ENCODE results near the gene SCNN1A. TPM values are rescaled to one million over a fixed set of nuclear protein-coding genes. Genes with fewer than 3 reads are reported as not detected.

Gene SCNN1A
- total and polyA plus RNA-seq, 2 donors: 5.7 to 10.4 TPM

DNA sequence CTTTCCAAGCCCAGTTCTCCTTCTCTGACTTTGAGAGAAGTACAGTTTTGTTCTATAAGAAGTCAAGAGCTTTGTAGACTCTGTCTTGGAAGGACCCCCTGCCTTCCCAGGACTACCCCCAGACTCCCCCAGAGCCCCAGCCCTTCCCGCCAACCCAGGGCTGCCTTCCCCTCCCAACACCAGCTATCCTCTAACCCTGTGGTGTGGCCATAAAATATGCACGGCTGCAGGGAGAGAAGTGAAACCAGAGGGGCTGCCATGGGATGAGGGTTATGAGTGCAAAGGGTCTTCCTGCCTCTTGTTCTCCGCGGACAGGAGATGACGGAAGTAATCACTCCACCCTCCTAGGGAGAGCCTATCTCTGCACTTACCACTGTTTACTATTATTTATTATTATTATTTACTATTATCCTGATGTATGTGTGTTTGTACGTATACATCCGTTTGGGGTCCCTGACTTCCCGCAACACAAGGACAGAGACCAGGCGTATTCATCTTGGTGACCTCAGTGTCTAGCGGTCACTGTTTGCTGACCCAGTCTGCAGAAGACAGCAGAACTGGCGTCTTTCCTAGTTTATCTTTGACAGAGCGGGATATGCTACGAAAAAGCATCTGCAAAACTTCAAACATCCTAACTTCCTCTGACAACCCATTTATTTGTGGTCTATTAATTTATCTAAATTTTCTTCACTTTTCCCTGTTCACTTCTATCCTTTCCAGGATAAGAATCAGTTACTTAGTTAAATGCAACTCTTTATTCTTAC lies 3.5 kb upstream of the SCNN1A start:
- H3K27ac ChIP-seq (ENCODE audit: low read depth): no peak overlapping the region
- 39% methylated on average over 13 of the region's 13 CpGs for WGBS
- DNase-seq (ENCODE audit: extremely low spot score): no peak
- no peaks in the 10 kb centered on the region for H3K36me3 ChIP-seq (ENCODE audit: insufficient read depth)
- H3K4me1 ChIP-seq (ENCODE audit: insufficient read depth): peaks cover 4% of the 10 kb centered on the region
- no peak overlapping the region for H3K4me3 ChIP-seq (ENCODE audit: low read depth, low read length)

DNA sequence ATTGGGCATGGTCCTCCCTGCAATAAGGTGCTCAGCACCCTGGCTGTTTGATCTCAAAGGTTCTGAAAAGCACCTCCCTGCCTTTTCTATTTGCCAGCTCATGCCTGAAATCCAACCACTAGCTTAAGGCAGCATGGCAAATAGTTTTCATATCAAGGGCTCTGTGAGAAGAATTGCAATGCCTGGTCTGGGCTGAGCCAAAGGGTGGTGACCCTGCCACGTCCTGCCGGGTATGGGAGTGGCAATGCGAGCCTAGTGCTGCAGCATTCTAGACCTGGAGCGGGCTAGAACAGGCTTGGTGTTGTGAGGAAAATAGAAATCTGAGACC lies 2.3 kb upstream of the SCNN1A start:
- peak overlapping the region; percentile 83 for H3K27ac ChIP-seq (ENCODE audit: low read depth)
- H3K36me3 ChIP-seq (ENCODE audit: insufficient read depth): no peaks in the 10 kb centered on the region
- peaks cover 2% of the 10 kb centered on the region for H3K4me1 ChIP-seq (ENCODE audit: insufficient read depth)
- WGBS: 72% methylated on average over 4 of the region's 4 CpGs
- DNase-seq (ENCODE audit: extremely low spot score): no peak
- H3K4me3 ChIP-seq (ENCODE audit: low read depth, low read length): no peak overlapping the region

- 73% methylated on average over 10 of the region's 10 CpGs for WGBS
- Histone ChIP-seq H3K36me3 (ENCODE audit: insufficient read depth) (no peaks in the 10 kb centered on the region), H3K4me3 (ENCODE audit: low read depth, low read length) (no peak overlapping the region), H3K27ac (ENCODE audit: low read depth) (peak overlapping the region; percentile 83), H3K4me1 (ENCODE audit: insufficient read depth) (peaks cover 2% of the 10 kb centered on the region)
- DNase-seq (ENCODE audit: extremely low spot score): no peak
Observed at GRCh38 chr12:6376870-6377666, 1.7 kb upstream of the SCNN1A start.

GRCh38 chr12:6376079-6376869 lies 911 bp upstream of the SCNN1A start:
- Histone ChIP-seq H3K36me3 (ENCODE audit: insufficient read depth) (no peaks in the 10 kb centered on the region), H3K4me1 (ENCODE audit: insufficient read depth) (peaks cover 2% of the 10 kb centered on the region), H3K4me3 (ENCODE audit: low read depth, low read length) (no peak overlapping the region), H3K27ac (ENCODE audit: low read depth) (peak overlapping the region; percentile 83)
- 44% methylated on average over 19 of the region's 19 CpGs for WGBS
- DNase-seq (ENCODE audit: extremely low spot score): no peak

DNA sequence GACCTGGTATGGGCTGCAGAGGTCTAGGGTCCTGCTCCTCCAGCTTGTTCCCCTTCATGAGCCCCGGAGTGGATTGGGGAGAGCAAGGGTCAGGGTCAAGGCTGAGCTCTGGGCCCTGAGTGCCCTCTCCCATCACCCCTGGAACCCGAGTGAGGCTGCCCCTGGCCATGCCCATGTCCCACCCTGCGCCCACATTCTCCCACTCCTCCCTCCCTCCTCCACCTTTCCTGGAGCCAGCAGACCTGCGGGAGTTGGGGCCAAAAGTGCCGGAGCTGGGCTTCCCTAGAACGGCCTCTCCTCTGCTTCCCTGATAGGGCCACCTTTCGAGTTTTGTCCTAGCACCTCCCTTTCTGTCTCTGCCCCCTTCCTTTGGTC lies 590 bp downstream of the SCNN1A start:
- Histone ChIP-seq H3K27ac (ENCODE audit: low read depth) (peak overlapping the region; percentile 83), H3K4me3 (ENCODE audit: low read depth, low read length) (no peak overlapping the region), H3K36me3 (ENCODE audit: insufficient read depth) (no peaks in the 10 kb centered on the region), H3K4me1 (ENCODE audit: insufficient read depth) (peaks cover 2% of the 10 kb centered on the region)
- WGBS: 69% methylated on average over 7 of the region's 7 CpGs
- no peak for DNase-seq (ENCODE audit: extremely low spot score)

- Histone ChIP-seq H3K27ac (ENCODE audit: low read depth) (peak overlapping the region; percentile 83), H3K36me3 (ENCODE audit: insufficient read depth) (no peaks in the 10 kb centered on the region), H3K4me1 (ENCODE audit: insufficient read depth) (peaks cover 2% of the 10 kb centered on the region), H3K4me3 (ENCODE audit: low read depth, low read length) (no peak overlapping the region)
- WGBS: 86% methylated on average over 24 of the region's 24 CpGs
- no peak for DNase-seq (ENCODE audit: extremely low spot score)
Observed at GRCh38 chr12:6374028-6374785, 1.2 kb downstream of the SCNN1A start.

DNA sequence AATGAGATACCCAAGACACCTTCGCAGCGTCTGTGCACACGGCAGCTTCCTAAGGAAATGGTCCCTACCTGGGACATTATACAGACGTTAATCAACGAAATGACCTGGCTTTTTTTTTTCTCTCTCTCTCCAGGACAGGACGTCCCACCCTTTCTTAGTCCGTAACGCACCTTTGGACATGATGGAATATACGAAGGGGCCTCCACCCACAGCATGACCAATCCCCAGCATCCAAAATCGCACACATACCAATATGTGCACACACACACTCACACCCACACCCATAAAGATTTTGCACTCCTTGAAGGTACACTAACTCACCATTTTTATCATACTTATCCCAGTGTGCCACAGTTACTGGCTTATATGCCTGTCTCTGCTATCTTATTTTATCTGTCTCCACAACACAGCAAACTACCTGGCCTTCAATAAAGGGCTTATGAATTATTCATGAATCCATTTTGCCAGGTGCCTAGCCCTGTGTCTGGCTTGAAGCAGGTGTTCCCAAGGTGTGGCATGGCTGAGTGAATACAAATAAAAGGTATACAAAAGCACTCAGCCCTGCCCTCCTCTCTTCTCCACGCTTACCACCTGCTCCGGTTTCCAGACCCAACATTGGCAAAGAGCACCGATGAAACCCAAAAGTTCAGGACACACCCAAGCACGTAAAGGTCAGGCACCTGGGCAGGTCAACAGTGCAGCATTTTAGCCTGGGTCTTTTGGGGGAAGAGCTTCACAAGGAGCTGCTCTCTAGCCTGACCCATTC lies 2.2 kb downstream of the SCNN1A start:
- Histone ChIP-seq H3K4me3 (ENCODE audit: low read depth, low read length) (no peak overlapping the region), H3K4me1 (ENCODE audit: insufficient read depth) (peaks cover 2% of the 10 kb centered on the region), H3K36me3 (ENCODE audit: insufficient read depth) (no peaks in the 10 kb centered on the region), H3K27ac (ENCODE audit: low read depth) (peak overlapping the region; percentile 83)
- WGBS: 74% methylated on average over 14 of the region's 14 CpGs
- no peak for DNase-seq (ENCODE audit: extremely low spot score)

DNA sequence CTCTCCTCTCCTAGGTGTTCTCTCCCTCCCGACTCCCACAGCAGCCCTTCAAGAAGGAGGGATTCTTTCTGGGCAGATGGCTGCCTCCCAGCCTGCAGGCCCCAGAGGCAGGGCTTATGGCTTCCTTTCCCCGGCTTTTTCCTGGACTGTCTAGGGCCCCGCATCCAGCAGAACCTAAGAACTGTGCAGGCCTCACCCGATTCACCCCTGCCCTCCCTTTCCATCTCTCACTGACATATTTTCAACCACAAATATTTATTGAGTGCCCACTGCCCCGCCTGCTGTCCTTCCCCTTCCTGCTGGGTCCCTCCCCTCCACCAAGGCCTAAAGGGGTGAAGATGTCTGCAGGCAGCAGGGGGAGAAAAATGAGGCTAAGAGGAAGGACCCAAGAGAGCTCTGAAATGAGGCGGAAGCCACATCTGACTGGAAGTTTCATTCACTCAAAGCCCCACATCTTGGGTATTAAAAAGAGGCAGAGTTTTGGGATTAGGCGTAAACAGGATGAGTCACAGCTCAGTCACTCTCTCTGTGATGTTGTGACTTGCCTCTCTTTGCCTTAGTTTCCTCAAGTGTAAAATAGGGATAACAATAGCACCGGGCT lies 2.9 kb downstream of the SCNN1A start:
- H3K4me1 ChIP-seq (ENCODE audit: insufficient read depth): peaks cover 2% of the 10 kb centered on the region
- no peak for DNase-seq (ENCODE audit: extremely low spot score)
- no peaks in the 10 kb centered on the region for H3K36me3 ChIP-seq (ENCODE audit: insufficient read depth)
- WGBS: 31% methylated on average over 8 of the region's 8 CpGs
- H3K4me3 ChIP-seq (ENCODE audit: low read depth, low read length): no peak overlapping the region
- peak overlapping the region; percentile 91 for H3K27ac ChIP-seq (ENCODE audit: low read depth)

DNA sequence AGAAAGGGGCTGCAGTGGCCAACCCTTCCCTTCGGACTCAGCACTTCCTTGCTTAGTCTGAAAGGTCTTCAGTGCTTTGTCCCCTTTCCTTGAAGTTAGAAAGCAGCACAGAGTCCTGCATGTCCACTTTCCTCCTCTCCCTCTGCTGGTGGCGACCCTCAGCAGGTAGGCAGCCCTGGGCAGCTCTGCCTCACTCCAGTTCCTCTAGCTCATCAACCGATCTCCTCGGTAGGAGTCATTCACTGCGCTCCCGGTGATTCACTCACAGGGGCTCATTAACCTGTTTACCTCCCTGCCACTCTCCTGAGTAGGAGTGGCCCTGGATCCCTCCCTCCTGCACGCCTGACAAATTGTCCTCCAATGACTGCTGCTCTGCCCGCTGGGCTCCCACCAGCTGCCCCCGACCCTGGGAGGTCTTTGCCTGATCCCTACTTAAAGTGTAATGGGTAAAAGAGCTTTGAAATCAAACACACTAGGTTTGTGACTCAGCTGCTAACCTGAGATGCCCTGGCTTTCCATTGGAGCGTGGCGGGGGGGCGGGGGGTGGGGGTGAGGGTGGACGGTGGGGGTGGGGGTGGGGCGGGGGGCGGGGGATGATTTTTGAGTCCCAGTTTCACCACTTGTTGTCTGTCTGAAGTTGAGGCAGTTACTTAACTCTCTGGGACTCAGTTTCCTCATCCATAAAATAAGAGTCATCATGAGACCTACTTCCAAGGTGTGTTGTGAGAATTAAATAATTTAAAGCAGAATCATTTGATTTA lies 4.2 kb downstream of the SCNN1A start:
- peak overlapping the region; percentile 74 for H3K27ac ChIP-seq (ENCODE audit: low read depth)

DNA sequence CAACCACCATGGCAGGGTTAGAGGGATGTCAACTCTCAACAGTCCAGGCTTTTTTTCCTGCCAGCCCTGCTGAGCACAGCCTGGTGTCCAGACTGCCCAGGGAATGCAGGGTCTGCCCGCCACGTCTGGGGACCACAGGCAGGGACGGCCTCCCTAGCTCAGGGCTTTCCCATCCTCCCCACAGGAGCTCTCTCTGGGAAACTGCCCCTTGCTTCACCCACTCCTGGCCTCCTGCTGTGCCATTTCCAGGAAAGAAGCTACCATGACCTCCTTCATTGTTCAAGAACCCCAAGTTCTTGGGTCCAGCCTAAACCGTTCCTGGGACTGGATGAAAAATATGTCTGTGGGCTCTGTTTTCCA lies 4.8 kb downstream of the SCNN1A start:
- Histone ChIP-seq H3K36me3 (ENCODE audit: insufficient read depth) (no peaks in the 10 kb centered on the region), H3K4me1 (ENCODE audit: insufficient read depth) (no peaks in the 10 kb centered on the region), H3K4me3 (ENCODE audit: low read depth, low read length) (no peak overlapping the region), H3K27ac (ENCODE audit: low read depth) (peak overlapping the region; percentile 74)
- WGBS: 68% methylated on average over 4 of the region's 4 CpGs
- DNase-seq (ENCODE audit: extremely low spot score): no peak

More for the DNA sequence above, 4.2 kb downstream of the SCNN1A start:
- WGBS: 54% methylated on average over 14 of the region's 15 CpGs
- Histone ChIP-seq H3K4me3 (ENCODE audit: low read depth, low read length) (no peak overlapping the region), H3K36me3 (ENCODE audit: insufficient read depth) (no peaks in the 10 kb centered on the region), H3K4me1 (ENCODE audit: insufficient read depth) (peaks cover under 1% of the 10 kb centered on the region)
- DNase-seq (ENCODE audit: extremely low spot score): peak; percentile 66

- DNase-seq (ENCODE audit: extremely low spot score): no peak
- Histone ChIP-seq H3K4me3 (ENCODE audit: low read depth, low read length) (no peak overlapping the region), H3K4me1 (ENCODE audit: insufficient read depth) (no peaks in the 10 kb centered on the region), H3K36me3 (ENCODE audit: insufficient read depth) (no peaks in the 10 kb centered on the region), H3K27ac (ENCODE audit: low read depth) (no peak overlapping the region)
- 89% methylated on average over 9 of the region's 9 CpGs for WGBS
Observed at GRCh38 chr12:6369916-6370575, 5.3 kb downstream of the SCNN1A start.
